ENCODE results near the gene NOL3. TPM values are rescaled to one million over a fixed set of nuclear protein-coding genes. Genes with fewer than 3 reads are reported as not detected.
A peak's percentile ranks its signal among the peaks of the same experiment; 100 is the strongest.

NOL3 gene
- total and polyA plus RNA-seq, 8 donors: 15.2 to 119 (median 22.7) TPM

GRCh38 chr16:67213197-67214019 is 43.1 kb downstream of the NOL3 start:
- no peaks in the 10 kb centered on the region for H3K36me3 ChIP-seq
- no peak for TF ChIP-seq CTCF (IDR thresholded peaks at IDR 0.05)
- peak overlapping the region; percentile 51 to 69 (median 61) for H3K27ac ChIP-seq
- FAIRE-seq (no peak), ATAC-seq (peak; percentile 69 to 90 (median 79)), DNase-seq (peak in 4 of 6 donors; percentile 62 to 76 (median 73))
- H3K9me3 ChIP-seq: no peaks in the 10 kb centered on the region
- peaks cover 20 to 23% (median 23%) of the 10 kb centered on the region in 3 donors for H3K4me1 ChIP-seq
- no peaks in the 10 kb centered on the region for H3K27me3 ChIP-seq
- intact Hi-C loops (cut with DNase I): no loop called here
- no peak overlapping the region for H3K4me3 ChIP-seq
- 37 to 41% methylated on average over 8 of the region's 8 CpGs for WGBS, 2 donors

- 76 to 89% methylated on average over 5 of the region's 5 CpGs for WGBS, 2 donors
- intact Hi-C loops (cut with DNase I): no loop called here
- H3K4me3 ChIP-seq: no peak overlapping the region
- H3K27me3 ChIP-seq: no peaks in the 10 kb centered on the region
- no peak for TF ChIP-seq CTCF (IDR thresholded peaks at IDR 0.05)
- no peaks in the 10 kb centered on the region for H3K36me3 ChIP-seq
- H3K27ac ChIP-seq: no peak overlapping the region
- FAIRE-seq (no peak), DNase-seq (no peak), ATAC-seq (no peak)
- peaks cover 20 to 23% (median 23%) of the 10 kb centered on the region in 3 donors for H3K4me1 ChIP-seq
- no peaks in the 10 kb centered on the region for H3K9me3 ChIP-seq
These were observed 45.4 kb downstream of the NOL3 start for GRCh38 chr16:67215706-67216105.

GRCh38 chr16:67216612-67217490 is 46.5 kb downstream of the NOL3 start:
- no peak for TF ChIP-seq CTCF (IDR thresholded peaks at IDR 0.05)
- WGBS, 2 donors: 78% methylated on average over 18 of the region's 18 CpGs
- FAIRE-seq (no peak), DNase-seq (peak in 1 of 6 donors; percentile 45), ATAC-seq (peak in 2 of 4 donors; percentile 27 to 58)
- Histone ChIP-seq H3K27me3 (no peaks in the 10 kb centered on the region), H3K4me3 (no peak overlapping the region), H3K27ac (no peak overlapping the region), H3K9me3 (no peaks in the 10 kb centered on the region), H3K36me3 (no peaks in the 10 kb centered on the region), H3K4me1 (peaks cover 20 to 23% (median 23%) of the 10 kb centered on the region in 3 donors)
- intact Hi-C loops (cut with DNase I): no loop called here

- TF ChIP-seq CTCF (IDR thresholded peaks at IDR 0.05): no peak
- Histone ChIP-seq H3K27ac (no peak overlapping the region), H3K9me3 (no peaks in the 10 kb centered on the region), H3K4me3 (no peak overlapping the region), H3K27me3 (no peaks in the 10 kb centered on the region), H3K36me3 (peaks cover 0 to 4% (median 0%) of the 10 kb centered on the region in 3 donors), H3K4me1 (peaks cover 0 to 9% (median 6%) of the 10 kb centered on the region in 3 donors)
- ATAC-seq (no peak), FAIRE-seq (no peak), DNase-seq (no peak)
- 18 to 29% methylated on average over 3 of the region's 3 CpGs for WGBS, 2 donors
- intact Hi-C loops (cut with DNase I): no loop called here
These were observed 53.7 kb downstream of the NOL3 start for GRCh38 chr16:67223992-67224391.

Small RNAs within 50 kb of the gene (microRNA-seq; reads per million reads assigned to microRNA genes)
- gene MIR328: 105 to 204 reads per million in 2 donors

Other genes with a start within 250 kb of the NOL3 start
- gene RRAD, start 245.0 kb upstream of the NOL3 start, total RNA-seq: 1 to 10 TPM in 1 of 6 donors, under 1 TPM in 5; 0.20 to 2.7 (median 0.53) TPM
- gene RRAD, start 245.0 kb upstream of the NOL3 start, polyA plus RNA-seq: 1 to 10 TPM; 2.7 to 2.9 TPM
- gene CIAO2B, start 236.1 kb upstream of the NOL3 start, total RNA-seq: 10 to 100 TPM; 14.8 to 31.5 (median 22.0) TPM
- gene CIAO2B, start 236.1 kb upstream of the NOL3 start, polyA plus RNA-seq: 10 to 100 TPM; 73.7 to 86.9 TPM
- 10 to 100 TPM; 14.3 to 23.1 (median 17.3) TPM for gene CES2, start 235.0 kb upstream of the NOL3 start, total RNA-seq
- 10 to 100 TPM; 14.9 to 18.6 TPM for gene CES2, start 235.0 kb upstream of the NOL3 start, polyA plus RNA-seq
- 1 to 10 TPM; 1.9 to 6.2 (median 4.6) TPM for gene CES3, start 209.3 kb upstream of the NOL3 start, total RNA-seq
- 1 to 10 TPM; 4.6 to 7.3 TPM for gene CES3, start 209.3 kb upstream of the NOL3 start, polyA plus RNA-seq
- gene CES4A, start 181.9 kb upstream of the NOL3 start, total RNA-seq: 10 to 100 TPM in 1 of 6 donors, 1 to 10 TPM in 5; 3.2 to 10.2 (median 4.6) TPM
- gene CES4A, start 181.9 kb upstream of the NOL3 start, polyA plus RNA-seq: 10 to 100 TPM; 43.1 to 59.5 TPM
- gene CBFB, start 141.4 kb upstream of the NOL3 start, total RNA-seq: 10 to 100 TPM; 13.1 to 27.0 (median 20.1) TPM
- gene CBFB, start 141.4 kb upstream of the NOL3 start, polyA plus RNA-seq: 10 to 100 TPM; 11.5 to 19.7 TPM
- gene PHAF1, start 60.6 kb upstream of the NOL3 start, total RNA-seq: 1 to 10 TPM; 2.8 to 7.3 (median 4.2) TPM
- 1 to 10 TPM; 6.1 to 8.9 TPM for gene PHAF1, start 60.6 kb upstream of the NOL3 start, polyA plus RNA-seq
- 1 to 10 TPM; 1.8 to 5.1 (median 3.5) TPM for gene B3GNT9, start 19.5 kb upstream of the NOL3 start, total RNA-seq
- 1 to 10 TPM; 3.0 to 9.3 TPM for gene B3GNT9, start 19.5 kb upstream of the NOL3 start, polyA plus RNA-seq
- 10 to 100 TPM in 4 of 6 donors, 1 to 10 TPM in 2; 9.4 to 17.4 (median 11.5) TPM for gene TRADD, start 10.6 kb upstream of the NOL3 start, total RNA-seq
- gene TRADD, start 10.6 kb upstream of the NOL3 start, polyA plus RNA-seq: 10 to 100 TPM; 21.3 to 33.3 TPM
- 10 to 100 TPM; 12.9 to 31.7 (median 24.2) TPM for gene FBXL8, start 10.6 kb upstream of the NOL3 start, total RNA-seq
- 10 to 100 TPM; 41.6 to 86.2 TPM for gene FBXL8, start 10.6 kb upstream of the NOL3 start, polyA plus RNA-seq
- 10 to 100 TPM; 34.9 to 70.0 (median 49.1) TPM for gene HSF4, start 5.8 kb upstream of the NOL3 start, total RNA-seq
- gene HSF4, start 5.8 kb upstream of the NOL3 start, polyA plus RNA-seq: 100 to 1,000 TPM; 310 to 330 TPM
- 10 to 100 TPM in 3 of 6 donors, 1 to 10 TPM in 3; 4.8 to 22.3 (median 10.4) TPM for gene MATCAP1, start 13.4 kb downstream of the NOL3 start, total RNA-seq
- gene MATCAP1, start 13.4 kb downstream of the NOL3 start, polyA plus RNA-seq: 10 to 100 TPM; 51.2 to 55.6 TPM
- gene EXOC3L1, start 19.6 kb downstream of the NOL3 start, total RNA-seq: 1 to 10 TPM in 3 of 6 donors, under 1 TPM in 3; 0.67 to 2.3 (median 1.2) TPM
- gene EXOC3L1, start 19.6 kb downstream of the NOL3 start, polyA plus RNA-seq: 1 to 10 TPM; 5.2 to 6.2 TPM
- 10 to 100 TPM; 14.8 to 27.7 (median 19.3) TPM for gene E2F4, start 21.6 kb downstream of the NOL3 start, total RNA-seq
- gene E2F4, start 21.6 kb downstream of the NOL3 start, polyA plus RNA-seq: 10 to 100 TPM; 54.9 to 61.3 TPM
- 10 to 100 TPM; 14.6 to 23.7 (median 23.0) TPM for gene ELMO3, start 28.6 kb downstream of the NOL3 start, total RNA-seq
- 10 to 100 TPM; 41.0 to 52.4 TPM for gene ELMO3, start 28.6 kb downstream of the NOL3 start, polyA plus RNA-seq
- 10 to 100 TPM; 19.2 to 31.2 (median 26.0) TPM for gene TMEM208, start 56.6 kb downstream of the NOL3 start, total RNA-seq
- gene TMEM208, start 56.6 kb downstream of the NOL3 start, polyA plus RNA-seq: 10 to 100 TPM; 83.4 to 96.6 TPM
- gene FHOD1, start 76.9 kb downstream of the NOL3 start, total RNA-seq: 10 to 100 TPM in 2 of 6 donors, 1 to 10 TPM in 4; 7.8 to 20.8 (median 8.8) TPM
- 10 to 100 TPM; 34.0 to 41.2 TPM for gene FHOD1, start 76.9 kb downstream of the NOL3 start, polyA plus RNA-seq
- gene SLC9A5, start 78.4 kb downstream of the NOL3 start, total RNA-seq: under 1 TPM; 0.22 to 0.69 (median 0.48) TPM
- gene SLC9A5, start 78.4 kb downstream of the NOL3 start, polyA plus RNA-seq: 1 to 10 TPM; 1.3 to 1.5 TPM
- 1 to 10 TPM; 3.5 to 8.1 (median 5.2) TPM for gene PLEKHG4, start 109.0 kb downstream of the NOL3 start, total RNA-seq
- gene PLEKHG4, start 109.0 kb downstream of the NOL3 start, polyA plus RNA-seq: 10 to 100 TPM; 17.2 to 28.5 TPM
- under 1 TPM in 4 of 6 donors, not detected in 2; 0.09 to 0.56 (median 0.36) TPM for gene KCTD19, start 156.2 kb downstream of the NOL3 start, total RNA-seq
- under 1 TPM; 0.42 to 0.70 TPM for gene KCTD19, start 156.2 kb downstream of the NOL3 start, polyA plus RNA-seq
- 1 to 10 TPM; 1.3 to 2.7 (median 2.1) TPM for gene LRRC36, start 156.3 kb downstream of the NOL3 start, total RNA-seq
- gene LRRC36, start 156.3 kb downstream of the NOL3 start, polyA plus RNA-seq: 10 to 100 TPM in 1 of 2 donors, 1 to 10 TPM in 1; 4.2 to 16.4 TPM
- gene TPPP3, start 223.0 kb downstream of the NOL3 start, total RNA-seq: 10 to 100 TPM in 2 of 6 donors, 1 to 10 TPM in 4; 4.5 to 30.3 (median 7.1) TPM
- gene TPPP3, start 223.0 kb downstream of the NOL3 start, polyA plus RNA-seq: 10 to 100 TPM; 30.1 to 76.2 TPM
- gene ZDHHC1, start 245.9 kb downstream of the NOL3 start, total RNA-seq: 10 to 100 TPM in 2 of 6 donors, 1 to 10 TPM in 4; 8.1 to 11.3 (median 9.7) TPM
- 10 to 100 TPM; 11.2 to 15.2 TPM for gene ZDHHC1, start 245.9 kb downstream of the NOL3 start, polyA plus RNA-seq